Mesendoderm (in vitro differentiated cells): ENCODE results near the gene SMC6.

Experiments used
- DNase-seq: peaks from one replicate; pipeline ENCODE4 v3.0.0; 2013
- H2AK5ac ChIP-seq: 2 replicates; pipeline ENCODE4 v1.6.1; 2013; ENCODE audit warnings: low read length, inconsistent platforms
- H2BK120ac ChIP-seq: 2 replicates; pipeline ENCODE4 v1.6.1; 2013; ENCODE audit warnings: low read depth, mild to moderate bottlenecking, low read length, moderate library complexity, mixed read lengths
- H2BK15ac ChIP-seq: replicated peaks from 2 replicates; pipeline ENCODE4 v1.6.1; 2013; ENCODE audit warnings: low read depth, mild to moderate bottlenecking, moderate library complexity
- H2BK5ac ChIP-seq: 2 replicates; pipeline ENCODE4 v1.6.1; 2013; ENCODE audit warnings: low read length, inconsistent platforms
- H3K18ac ChIP-seq: 2 replicates; pipeline ENCODE4 v1.6.1; 2013; ENCODE audit warnings: mild to moderate bottlenecking, low read length, mixed read lengths
- H3K23ac ChIP-seq: one replicate; pipeline ENCODE4 v1.6.1; 2013; ENCODE audit warnings: low read length
- H3K27ac ChIP-seq: 2 replicates; pipeline ENCODE4 v1.5.1; 2013; ENCODE audit warnings: low read depth, mild to moderate bottlenecking, inconsistent platforms, low read length, moderate library complexity
- H3K27me3 ChIP-seq: 2 replicates; pipeline ENCODE4 v1.6.1; 2013; ENCODE audit warnings: low read length, control low read depth, mild to moderate bottlenecking, inconsistent platforms; ENCODE audit not compliant: insufficient read depth, poor library complexity
- H3K36me3 ChIP-seq: 2 replicates; pipeline ENCODE4 v1.6.1; 2013; ENCODE audit warnings: low read length, inconsistent platforms; ENCODE audit not compliant: control insufficient read depth, insufficient read depth
- H3K4ac ChIP-seq: one replicate; pipeline ENCODE4 v1.6.1; 2013; ENCODE audit warnings: low read depth, mild to moderate bottlenecking, low read length, moderate library complexity
- H3K4me1 ChIP-seq: 2 replicates; pipeline ENCODE4 v1.6.1; 2013; ENCODE audit warnings: low read depth, low read length, inconsistent platforms; ENCODE audit not compliant: control insufficient read depth
- H3K4me2 ChIP-seq: 2 replicates; pipeline ENCODE4 v1.6.1; 2013; ENCODE audit warnings: low read length
- H3K4me3 ChIP-seq: 2 replicates; pipeline ENCODE4 v1.5.1; 2013; ENCODE audit warnings: mild to moderate bottlenecking, low read length
- H3K56ac ChIP-seq: one replicate; pipeline ENCODE4 v1.6.1; 2013; ENCODE audit warnings: low read length
- H3K79me1 ChIP-seq: 2 replicates; pipeline ENCODE4 v1.6.1; 2013; ENCODE audit warnings: low read length, inconsistent platforms
- H3K79me2 ChIP-seq: 2 replicates; pipeline ENCODE4 v1.6.1; 2013; ENCODE audit warnings: mild to moderate bottlenecking, low read length; ENCODE audit not compliant: control insufficient read depth, insufficient read depth
- H3K9ac ChIP-seq: 2 replicates; pipeline ENCODE4 v1.6.1; 2013; ENCODE audit warnings: low read length, inconsistent platforms
- H4K5ac ChIP-seq: one replicate; pipeline ENCODE4 v1.6.1; 2013; ENCODE audit warnings: low read length
- H4K8ac ChIP-seq: one replicate; pipeline ENCODE4 v1.6.1; 2013; ENCODE audit warnings: low read depth, mild to moderate bottlenecking, control low read depth, low read length, moderate library complexity
- WGBS: extraction: QIAGEN DNeasy Blood & Tissue Kit; methylation state at CpG from one replicate; pipeline ENCODE4 v1.1.7; 2013; ENCODE audit warnings: low lambda C conversion rate, missing lambda C conversion rate; ENCODE audit not compliant: insufficient coverage; ENCODE audit errors: extremely low coverage; 5-methylcytosine and 5-hydroxymethylcytosine counted together

SMC6 gene

DNA sequence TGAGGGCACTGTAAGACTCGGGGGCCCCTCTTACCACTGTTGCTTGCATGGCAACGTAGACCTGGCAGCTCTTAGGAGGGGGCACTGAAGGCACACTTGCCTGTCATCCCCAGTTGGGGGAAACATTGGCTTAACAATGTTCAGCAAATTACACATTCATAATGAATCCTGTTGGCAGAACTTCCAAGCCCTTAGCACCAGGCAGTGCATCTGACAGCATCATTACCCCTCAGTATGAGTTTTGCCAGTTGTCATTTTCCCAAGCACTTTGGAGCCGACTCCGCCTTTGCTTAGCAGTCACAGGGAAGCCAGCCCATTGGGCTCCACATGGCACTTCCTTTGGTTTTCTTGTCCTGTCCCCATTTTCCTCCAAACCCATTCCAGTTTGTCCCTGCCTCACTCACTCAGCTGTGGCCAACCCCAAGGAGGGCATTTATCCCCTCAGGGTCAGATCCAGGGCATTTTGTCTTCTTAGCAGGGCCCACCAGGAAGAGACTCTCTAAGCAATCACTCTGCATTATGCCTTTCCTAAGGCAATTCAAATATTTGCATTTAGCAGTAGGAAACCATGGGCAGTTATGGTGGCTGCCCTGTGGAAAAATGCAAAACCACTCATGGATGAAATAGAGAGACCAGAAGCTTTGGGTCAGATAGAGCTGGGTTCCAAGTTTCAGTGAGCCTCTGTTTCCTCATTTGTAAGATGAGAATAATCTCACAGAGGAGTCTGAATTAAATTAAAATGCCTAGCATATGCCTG lies 139.3 kb downstream of the SMC6 start:
- Histone ChIP-seq H3K4ac (no peak overlapping the region), H2AK5ac (no peak overlapping the region), H3K4me3 (no peak overlapping the region), H2BK120ac (no peak overlapping the region), H3K27ac (no peak overlapping the region), H4K5ac (no peak overlapping the region), H3K56ac (no peak overlapping the region), H2BK5ac (no peak overlapping the region), H3K79me1 (no peaks in the 10 kb centered on the region), H3K36me3 (no peaks in the 10 kb centered on the region), H3K27me3 (no peaks in the 10 kb centered on the region), H3K4me2 (no peak overlapping the region), H4K8ac (no peak overlapping the region), H3K23ac (no peak overlapping the region), H3K9ac (no peak overlapping the region), H3K4me1 (peaks cover 3% of the 10 kb centered on the region), H2BK15ac (no peak overlapping the region), H3K79me2 (no peaks in the 10 kb centered on the region), H3K18ac (no peak overlapping the region)
- WGBS, result no CpG with 5 or more reads among the region's 4 CpGs
- no peak for DNase-seq
